GM10847 (cell line): ENCODE data around the gene FLNB.

Experiments used
- POLR2A ChIP-seq: IDR thresholded peaks from 2 replicates; pipeline ENCODE4 v1.6.1; 2011; ENCODE audit not compliant: insufficient read length; ENCODE audit errors: extremely low read depth

Gene FLNB

GRCh38 chr3:58008141-58009025 lies at the start of gene FLNB:
Gene FLNB, plus strand, starts transcription at chr3:58008422. Its CDS starts 143 bp downstream, at chr3:58008565.
- peak; percentile 27 for TF ChIP-seq POLR2A

GRCh38 chr3:57958642-57959422 lies 49.4 kb upstream of the FLNB start:
- TF ChIP-seq POLR2A: no peak

GRCh38 chr3:57959423-57960173 lies 48.6 kb upstream of the FLNB start:
- TF ChIP-seq POLR2A: no peak

- no peak for TF ChIP-seq POLR2A
Observed at GRCh38 chr3:57960174-57960505, 48.1 kb upstream of the FLNB start.

GRCh38 chr3:57961177-57961827 lies 46.9 kb upstream of the FLNB start:
- TF ChIP-seq POLR2A: no peak

GRCh38 chr3:57961828-57962447 lies 46.3 kb upstream of the FLNB start:
- TF ChIP-seq POLR2A: no peak

- no peak for TF ChIP-seq POLR2A
Observed at GRCh38 chr3:57962448-57962834, 45.8 kb upstream of the FLNB start.

GRCh38 chr3:57963811-57964346 lies 44.3 kb upstream of the FLNB start:
- TF ChIP-seq POLR2A: no peak

GRCh38 chr3:57966829-57967228 lies 41.4 kb upstream of the FLNB start:
- no peak for TF ChIP-seq POLR2A

DNA sequence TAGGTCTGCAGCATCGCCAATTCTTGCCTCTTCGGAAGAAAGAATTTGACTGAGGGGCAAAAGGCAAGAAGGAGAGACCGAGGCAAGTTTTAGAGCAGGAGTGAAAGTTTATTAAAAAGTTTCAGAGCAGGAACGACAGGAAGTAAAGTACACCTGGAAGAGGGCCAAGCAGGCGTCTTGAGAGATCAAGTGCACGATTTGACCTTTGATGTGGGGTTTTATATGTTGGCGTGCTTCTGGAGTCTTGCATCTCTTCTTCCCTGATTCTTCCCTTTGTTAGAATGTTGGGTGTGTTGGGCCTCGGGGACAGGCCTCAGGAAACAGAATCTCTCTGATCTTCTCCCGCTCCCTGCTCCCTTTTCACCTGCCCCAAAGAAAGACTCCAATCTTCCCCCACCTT lies 40.6 kb upstream of the FLNB start:
- no peak for TF ChIP-seq POLR2A

GRCh38 chr3:57968501-57968900 lies 39.7 kb upstream of the FLNB start:
- TF ChIP-seq POLR2A: no peak

DNA sequence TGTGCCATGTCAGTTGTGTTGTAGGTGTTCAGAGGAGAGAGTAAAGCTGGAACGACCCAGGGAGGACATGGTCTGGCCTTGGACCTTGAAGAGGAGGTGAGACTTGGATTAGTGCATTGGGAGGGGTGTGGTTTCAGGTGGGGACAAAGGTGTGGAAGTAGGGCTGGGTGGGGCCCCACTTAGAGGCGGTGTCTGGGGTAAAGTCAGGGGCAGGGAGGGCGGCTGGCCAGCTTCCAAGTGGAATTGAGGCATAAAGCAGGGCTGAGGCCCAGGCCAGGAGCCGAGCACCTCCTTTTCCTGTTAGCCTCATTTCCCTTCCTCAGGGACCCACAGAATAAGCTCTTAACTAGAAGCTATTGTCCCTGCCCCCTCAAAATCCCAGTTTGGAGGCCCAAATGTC lies 36.2 kb upstream of the FLNB start:
- no peak for TF ChIP-seq POLR2A

DNA sequence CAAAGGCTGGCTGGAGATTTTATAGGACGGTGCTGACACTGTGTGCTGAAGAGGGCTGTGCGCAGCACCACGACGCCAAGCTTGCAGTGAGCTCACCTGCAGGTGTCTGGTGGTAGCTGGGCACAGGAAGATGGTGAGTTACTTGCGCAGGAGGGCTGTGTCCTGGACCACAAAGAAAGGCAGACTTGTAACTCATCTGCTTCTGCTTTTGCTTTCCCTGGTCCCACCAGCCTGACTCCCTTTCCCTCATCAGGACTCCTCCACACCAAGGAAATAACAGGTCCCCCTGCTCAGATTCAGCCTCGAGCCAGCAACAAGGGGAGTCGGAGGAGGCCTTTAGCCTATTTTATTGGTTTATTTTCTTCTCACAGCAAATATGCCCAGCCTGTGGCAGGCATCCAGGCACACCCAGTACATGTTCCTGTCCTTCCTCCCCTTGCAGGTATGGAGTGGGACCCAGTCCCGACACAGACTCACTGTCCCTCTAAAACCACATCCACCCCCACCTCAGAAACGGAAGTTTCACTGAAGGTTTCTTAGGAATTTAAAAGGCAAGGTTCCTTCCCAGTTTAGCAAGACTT lies 35.6 kb upstream of the FLNB start:
- no peak for TF ChIP-seq POLR2A
